Neural progenitor cell (in vitro differentiated cells): ENCODE results near the gene LRRC1. TPM values are rescaled to one million over a fixed set of nuclear protein-coding genes. Genes with fewer than 3 reads are reported as not detected.

Experiments used
- DNase-seq: peaks from one replicate; pipeline ENCODE4 v3.0.0-alpha.2; 2016; ENCODE audit warnings: low spot score
- H2AFZ ChIP-seq: fragments of 200-600 bp; sonication (generic); replicated peaks from 2 replicates; pipeline ENCODE4 v1.6.1; 2016; ENCODE audit warnings: antibody characterized with exemption
- H3F3A ChIP-seq: fragments of 200-600 bp; sonication (generic); 2 replicates; pipeline ENCODE4 v1.6.1; 2016; ENCODE audit warnings: antibody characterized with exemption, low read depth
- H3K27ac ChIP-seq: fragments of 200-600 bp; sonication (generic); 2 replicates; pipeline ENCODE4 v1.5.1; 2016; ENCODE audit warnings: mild to moderate bottlenecking
- H3K27me3 ChIP-seq: fragments of 200-600 bp; sonication (generic); 2 replicates; pipeline ENCODE4 v1.6.1; 2016; ENCODE audit warnings: mild to moderate bottlenecking, moderate library complexity
- H3K36me3 ChIP-seq: fragments of 200-600 bp; sonication (generic); 2 replicates; pipeline ENCODE4 v1.5.1; 2016
- H3K4me1 ChIP-seq: fragments of 200-600 bp; sonication (generic); 2 replicates; pipeline ENCODE4 v1.6.1; 2016; ENCODE audit warnings: mixed run types
- H3K4me2 ChIP-seq: fragments of 200-600 bp; sonication (generic); 2 replicates; pipeline ENCODE4 v1.6.1; 2016
- H3K4me3 ChIP-seq: fragments of 200-600 bp; sonication (generic); 2 replicates; pipeline ENCODE4 v1.5.1; 2016
- H3K79me2 ChIP-seq: fragments of 200-600 bp; sonication (generic); 2 replicates; pipeline ENCODE4 v1.6.1; 2016; ENCODE audit warnings: low read depth
- H3K9ac ChIP-seq: fragments of 200-600 bp; sonication (generic); 2 replicates; pipeline ENCODE4 v1.6.1; 2016
- H3K9me3 ChIP-seq: fragments of 200-600 bp; sonication (generic); 2 replicates; pipeline ENCODE4 v1.5.1; 2016; ENCODE audit warnings: low read depth
- H4K20me1 ChIP-seq: fragments of 200-600 bp; sonication (generic); 2 replicates; pipeline ENCODE4 v1.6.1; 2016; ENCODE audit warnings: low read depth
- H3K27ac Mint-ChIP-seq: 3 replicates; pipeline ENCODE4 v1.8.0; 2021; ENCODE audit warnings: mixed read lengths
- H3K27me3 Mint-ChIP-seq: 2 replicates; pipeline ENCODE4 v1.8.0; 2022; ENCODE audit warnings: low read depth, mild to moderate bottlenecking, inconsistent platforms, moderate library complexity, mixed read lengths; ENCODE audit not compliant: insufficient read depth
- H3K36me3 Mint-ChIP-seq: 3 replicates; pipeline ENCODE4 v1.8.0; 2021; ENCODE audit warnings: mixed read lengths
- H3K4me1 Mint-ChIP-seq: 3 replicates; pipeline ENCODE4 v1.8.0; 2021; ENCODE audit warnings: mixed read lengths
- H3K4me3 Mint-ChIP-seq: 3 replicates; pipeline ENCODE4 v1.8.0; 2021; ENCODE audit warnings: mild to moderate bottlenecking, moderate library complexity, mixed read lengths
- H3K9me3 Mint-ChIP-seq: 3 replicates; pipeline ENCODE4 v1.8.0; 2020; ENCODE audit warnings: mixed read lengths
- EZH2 ChIP-seq: fragments of 200-600 bp; sonication (generic); IDR thresholded peaks from 2 replicates; pipeline ENCODE4 v1.6.1; 2017; ENCODE audit warnings: antibody characterized with exemption, mild to moderate bottlenecking, moderate library complexity
- EZH2phosphoT487 ChIP-seq: fragments of 200-600 bp; sonication (generic); IDR thresholded peaks from 2 replicates; pipeline ENCODE4 v1.6.1; 2017; ENCODE audit warnings: antibody characterized with exemption
- total RNA-seq: library from RNA; depleted of rRNA; stranded (reverse); fragments of >200 nt; gene quantifications from 2 replicates; pipeline ENCODE4 v1.2.3, GENCODE V29; 2015; ENCODE audit warnings: low replicate concordance
- TF ChIP-seq, protein P1 (sequence below): fragments of 200-600 bp; sonication (generic); IDR thresholded peaks from 2 replicates; pipeline ENCODE4 v1.5.1; 2017; ENCODE audit warnings: antibody characterized with exemption, mild to moderate bottlenecking

The LRRC1 gene
- total RNA-seq, 1 donor from 2014 or later = 14.0 TPM

DNA sequence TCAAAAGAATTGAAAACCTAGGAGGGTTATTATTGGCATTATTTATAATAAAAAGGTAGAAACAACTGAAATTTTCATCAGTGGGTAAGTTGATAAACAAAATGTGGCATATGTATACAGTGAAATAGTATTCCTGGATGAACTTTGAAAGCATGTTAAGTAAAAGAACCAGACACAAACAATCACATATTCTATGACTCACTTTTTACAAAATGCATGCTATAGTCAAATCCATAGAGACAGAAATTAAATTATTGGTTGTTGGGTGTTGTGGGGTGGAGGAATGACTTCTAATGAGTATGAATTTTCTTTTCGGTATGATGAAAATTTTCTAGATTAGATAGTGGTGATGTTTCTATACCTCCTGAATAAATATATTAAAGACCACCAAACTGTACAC lies 94.6 kb downstream of the LRRC1 start:
- H3K4me3 Mint-ChIP-seq = no peak overlapping the region
- H3K27ac ChIP-seq = no peak overlapping the region
- no peaks in the 10 kb centered on the region for H3K4me1 ChIP-seq
- H2AFZ ChIP-seq = no peak overlapping the region
- no peaks in the 10 kb centered on the region for H3K36me3 Mint-ChIP-seq
- no peak overlapping the region for H3K27ac Mint-ChIP-seq
- H4K20me1 ChIP-seq = no peaks in the 10 kb centered on the region
- H3K9me3 Mint-ChIP-seq = no peaks in the 10 kb centered on the region
- no peak for DNase-seq
- TF ChIP-seq EZH2 (no peak), EZH2phosphoT487 (no peak)
- TF ChIP-seq, protein P1, sequence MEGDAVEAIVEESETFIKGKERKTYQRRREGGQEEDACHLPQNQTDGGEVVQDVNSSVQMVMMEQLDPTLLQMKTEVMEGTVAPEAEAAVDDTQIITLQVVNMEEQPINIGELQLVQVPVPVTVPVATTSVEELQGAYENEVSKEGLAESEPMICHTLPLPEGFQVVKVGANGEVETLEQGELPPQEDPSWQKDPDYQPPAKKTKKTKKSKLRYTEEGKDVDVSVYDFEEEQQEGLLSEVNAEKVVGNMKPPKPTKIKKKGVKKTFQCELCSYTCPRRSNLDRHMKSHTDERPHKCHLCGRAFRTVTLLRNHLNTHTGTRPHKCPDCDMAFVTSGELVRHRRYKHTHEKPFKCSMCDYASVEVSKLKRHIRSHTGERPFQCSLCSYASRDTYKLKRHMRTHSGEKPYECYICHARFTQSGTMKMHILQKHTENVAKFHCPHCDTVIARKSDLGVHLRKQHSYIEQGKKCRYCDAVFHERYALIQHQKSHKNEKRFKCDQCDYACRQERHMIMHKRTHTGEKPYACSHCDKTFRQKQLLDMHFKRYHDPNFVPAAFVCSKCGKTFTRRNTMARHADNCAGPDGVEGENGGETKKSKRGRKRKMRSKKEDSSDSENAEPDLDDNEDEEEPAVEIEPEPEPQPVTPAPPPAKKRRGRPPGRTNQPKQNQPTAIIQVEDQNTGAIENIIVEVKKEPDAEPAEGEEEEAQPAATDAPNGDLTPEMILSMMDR = no peak
- H3K27me3 ChIP-seq = no peaks in the 10 kb centered on the region
- H3K79me2 ChIP-seq = no peaks in the 10 kb centered on the region
- no peaks in the 10 kb centered on the region for H3K27me3 Mint-ChIP-seq
- H3K9me3 ChIP-seq = no peaks in the 10 kb centered on the region
- no peaks in the 10 kb centered on the region for H3F3A ChIP-seq
- H3K4me2 ChIP-seq = no peak overlapping the region
- no peak overlapping the region for H3K4me3 ChIP-seq
- peaks cover 2% of the 10 kb centered on the region for H3K4me1 Mint-ChIP-seq
- no peak overlapping the region for H3K9ac ChIP-seq
- no peaks in the 10 kb centered on the region for H3K36me3 ChIP-seq

- peaks cover 21% of the 10 kb centered on the region for H3K4me1 Mint-ChIP-seq
Measured at GRCh38 chr6:53892707-53893106, 97.9 kb downstream of the LRRC1 start.

GRCh38 chr6:53894091-53894490 lies 99.3 kb downstream of the LRRC1 start:
- Histone ChIP-seq H3K9me3 (no peaks in the 10 kb centered on the region), H3K27ac (no peak overlapping the region), H3K9ac (no peak overlapping the region), H2AFZ (no peak overlapping the region), H3K79me2 (no peaks in the 10 kb centered on the region), H4K20me1 (no peaks in the 10 kb centered on the region), H3K36me3 (no peaks in the 10 kb centered on the region), H3K4me1 (no peaks in the 10 kb centered on the region), H3K27me3 (no peaks in the 10 kb centered on the region), H3K4me2 (no peak overlapping the region), H3F3A (no peaks in the 10 kb centered on the region), H3K4me3 (no peak overlapping the region)
- no peaks in the 10 kb centered on the region for H3K27me3 Mint-ChIP-seq
- peaks cover 13% of the 10 kb centered on the region for H3K36me3 Mint-ChIP-seq
- no peaks in the 10 kb centered on the region for H3K9me3 Mint-ChIP-seq
- H3K4me3 Mint-ChIP-seq = no peak overlapping the region
- H3K4me1 Mint-ChIP-seq = peaks cover 24% of the 10 kb centered on the region
- H3K27ac Mint-ChIP-seq = no peak overlapping the region
- TF ChIP-seq EZH2phosphoT487 = no peak
- TF ChIP-seq, protein P1 = no peak
- TF ChIP-seq EZH2 = no peak
- DNase-seq = no peak

More at GRCh38 chr6:53892707-53893106, 97.9 kb downstream of the LRRC1 start:
- H3K4me3 ChIP-seq = no peak overlapping the region
- Mint-ChIP-seq H3K4me3 (no peak overlapping the region), H3K27ac (no peak overlapping the region), H3K9me3 (no peaks in the 10 kb centered on the region), H3K36me3 (peaks cover 9% of the 10 kb centered on the region), H3K27me3 (no peaks in the 10 kb centered on the region)
- TF ChIP-seq EZH2phosphoT487 = no peak
- TF ChIP-seq, protein P1 = no peak
- no peak for TF ChIP-seq EZH2
- H3K27me3 ChIP-seq = no peaks in the 10 kb centered on the region
- no peaks in the 10 kb centered on the region for H3K4me1 ChIP-seq
- no peaks in the 10 kb centered on the region for H3F3A ChIP-seq
- H3K27ac ChIP-seq = no peak overlapping the region
- no peaks in the 10 kb centered on the region for H3K9me3 ChIP-seq
- H3K79me2 ChIP-seq = no peaks in the 10 kb centered on the region
- no peaks in the 10 kb centered on the region for H3K36me3 ChIP-seq
- no peak overlapping the region for H3K9ac ChIP-seq
- DNase-seq = no peak
- no peak overlapping the region for H3K4me2 ChIP-seq
- H2AFZ ChIP-seq = no peak overlapping the region
- no peaks in the 10 kb centered on the region for H4K20me1 ChIP-seq
